ENCODE measurements around the gene AHNAK.
A peak's percentile ranks its signal among the peaks of the same experiment; 100 is the strongest.
"Not testable (repeated sequence)": the region's sequence is repeated elsewhere in the genome, so short reads cannot be mapped to it uniquely, and the experiment has no call there.

Gene AHNAK

DNA sequence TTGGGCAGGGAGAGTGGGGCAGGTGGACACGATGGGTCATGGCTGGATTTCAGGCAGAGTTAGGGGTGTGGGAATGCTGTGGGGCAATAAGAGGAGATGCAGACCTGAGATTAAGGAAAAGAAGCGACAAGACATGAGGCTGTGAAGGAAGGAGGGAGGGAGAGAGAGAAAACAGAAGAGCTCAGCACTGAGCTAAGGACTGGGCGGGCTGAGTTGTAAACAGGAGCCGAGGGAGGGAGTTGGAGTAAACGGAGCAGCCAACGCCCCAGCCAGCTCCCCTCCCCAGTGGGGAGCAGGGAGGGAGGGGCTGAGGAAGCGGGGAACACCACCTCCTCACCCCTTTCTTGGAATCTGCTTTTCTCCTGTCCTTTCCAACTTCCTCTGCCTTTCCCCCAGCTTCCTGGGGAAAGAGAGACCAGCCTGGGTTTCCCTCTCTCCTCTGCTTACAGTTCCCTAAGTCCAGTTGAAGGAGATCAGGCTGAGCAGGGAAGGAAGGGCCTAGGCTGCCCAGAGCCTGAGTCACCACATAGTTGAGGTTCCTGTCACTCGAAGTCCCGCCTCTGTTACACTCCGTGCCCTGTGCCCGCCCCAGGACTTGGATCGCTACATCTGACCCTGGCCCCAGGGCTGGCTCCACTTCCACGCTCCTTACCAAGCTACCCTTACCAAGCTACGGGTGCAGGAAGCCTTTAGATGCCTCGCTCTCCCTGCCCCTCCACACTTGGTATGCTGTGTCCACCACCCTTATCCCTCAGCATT lies 6.7 kb upstream of the AHNAK start:
- peak; percentile 58 for DNase-seq (ENCODE audit: low spot score)

DNA sequence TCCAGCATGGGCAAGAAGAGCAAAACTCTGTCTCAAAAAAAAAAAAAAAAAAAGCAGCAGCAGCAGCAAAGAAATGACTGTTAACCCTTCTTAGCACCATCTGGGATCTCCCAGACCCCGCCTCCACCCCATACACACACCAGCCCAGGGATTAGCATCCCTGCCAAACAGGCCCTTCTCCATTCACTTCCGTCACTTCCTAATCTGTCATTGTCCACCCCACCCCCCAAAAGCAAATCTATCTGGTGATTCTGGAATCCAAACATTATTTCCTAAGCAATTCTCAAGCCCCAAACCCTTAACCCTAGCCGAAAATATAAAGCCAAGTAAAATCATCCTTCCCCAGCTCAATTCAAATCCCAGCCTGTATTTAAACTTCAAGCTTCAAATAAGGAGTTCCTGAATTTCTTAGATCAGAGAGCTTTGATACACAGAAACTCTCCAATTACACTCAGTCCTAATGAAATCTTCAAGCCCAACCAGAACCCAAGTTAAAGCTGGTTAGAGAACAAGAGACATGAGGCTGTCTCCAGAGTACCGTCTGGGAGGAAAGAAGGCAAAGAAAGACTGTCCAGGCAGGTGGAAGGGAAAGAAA lies 6.0 kb upstream of the AHNAK start:
- peak; percentile 81 for DNase-seq (ENCODE audit: low spot score)

GRCh38 chr11:62550478-62550877 lies 3.9 kb upstream of the AHNAK start:
- not testable (repeated sequence) for DNase-seq (ENCODE audit: low spot score)

DNA sequence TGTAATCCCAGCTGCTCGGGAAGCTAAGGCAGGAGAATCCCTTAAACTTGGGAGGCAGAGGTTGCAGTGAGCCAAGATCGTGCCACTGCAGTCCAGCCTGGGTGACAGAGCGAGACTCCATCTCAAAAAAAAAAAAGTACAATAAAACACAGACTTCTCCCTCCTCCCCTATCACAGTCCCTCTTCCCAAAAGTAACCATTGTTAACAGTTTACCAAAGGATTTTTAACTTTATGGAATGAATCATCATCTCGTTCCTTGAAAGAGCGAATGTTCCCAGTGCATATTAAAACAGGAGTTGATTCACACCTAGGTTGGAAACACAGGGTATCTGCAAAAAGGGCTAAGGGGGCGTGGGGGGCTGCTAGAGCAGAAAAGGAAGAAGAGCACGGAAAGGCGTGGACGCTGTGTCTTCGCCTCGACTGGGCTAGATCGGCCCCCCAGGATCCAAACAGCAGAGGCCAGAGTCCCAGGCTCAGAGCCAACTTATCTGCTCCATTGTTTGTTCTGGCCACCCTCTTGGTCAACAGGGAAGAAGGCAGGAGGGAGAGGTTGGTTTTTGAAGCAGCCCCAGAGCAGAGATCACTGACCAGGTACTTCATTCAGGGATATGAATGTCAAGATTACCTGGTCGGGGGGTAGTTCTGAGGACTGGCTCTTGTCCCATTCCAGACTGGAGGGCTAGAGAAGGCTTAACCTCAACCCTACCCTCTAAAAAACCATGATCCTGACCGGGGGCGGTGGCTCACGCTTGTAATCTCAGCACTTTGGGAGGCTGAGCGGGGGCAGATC lies 2.1 kb upstream of the AHNAK start:
- DNase-seq (ENCODE audit: low spot score), result no peak

DNA sequence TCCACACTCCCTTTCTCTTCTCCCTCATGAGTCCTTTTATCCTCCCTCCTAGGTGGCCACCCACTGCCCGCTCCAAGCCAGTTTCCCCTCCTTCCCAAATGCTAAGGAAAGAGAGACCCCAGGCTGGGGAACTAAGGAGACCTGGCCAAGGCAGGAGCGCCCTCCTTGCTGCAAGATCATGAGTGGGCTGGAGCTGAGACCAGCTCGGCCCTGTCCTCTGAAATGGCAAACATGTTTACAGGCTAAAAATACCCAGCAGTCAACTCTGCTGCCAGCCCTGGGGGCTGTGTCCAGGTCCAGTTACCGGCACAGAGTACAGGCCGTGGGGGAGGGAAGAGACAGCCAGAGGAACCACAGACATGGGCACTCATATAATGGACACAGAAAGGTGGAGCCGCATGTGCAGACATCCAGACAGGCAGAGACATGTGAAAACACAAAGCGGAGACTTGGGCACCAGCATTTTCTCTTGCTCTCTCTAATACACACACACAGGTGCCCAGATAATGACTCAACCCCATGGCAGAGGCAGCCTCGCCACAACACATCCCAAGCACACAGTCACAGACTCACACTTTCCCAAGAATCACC lies 1.2 kb upstream of the AHNAK start:
- DNase-seq (ENCODE audit: low spot score), result no peak

GRCh38 chr11:62546929-62547625 lies 471 bp upstream of the AHNAK start:
- DNase-seq (ENCODE audit: low spot score), result no peak

GRCh38 chr11:62545437-62546243 lies 966 bp downstream of the AHNAK start:
- DNase-seq (ENCODE audit: low spot score), result peak; percentile 62

DNA sequence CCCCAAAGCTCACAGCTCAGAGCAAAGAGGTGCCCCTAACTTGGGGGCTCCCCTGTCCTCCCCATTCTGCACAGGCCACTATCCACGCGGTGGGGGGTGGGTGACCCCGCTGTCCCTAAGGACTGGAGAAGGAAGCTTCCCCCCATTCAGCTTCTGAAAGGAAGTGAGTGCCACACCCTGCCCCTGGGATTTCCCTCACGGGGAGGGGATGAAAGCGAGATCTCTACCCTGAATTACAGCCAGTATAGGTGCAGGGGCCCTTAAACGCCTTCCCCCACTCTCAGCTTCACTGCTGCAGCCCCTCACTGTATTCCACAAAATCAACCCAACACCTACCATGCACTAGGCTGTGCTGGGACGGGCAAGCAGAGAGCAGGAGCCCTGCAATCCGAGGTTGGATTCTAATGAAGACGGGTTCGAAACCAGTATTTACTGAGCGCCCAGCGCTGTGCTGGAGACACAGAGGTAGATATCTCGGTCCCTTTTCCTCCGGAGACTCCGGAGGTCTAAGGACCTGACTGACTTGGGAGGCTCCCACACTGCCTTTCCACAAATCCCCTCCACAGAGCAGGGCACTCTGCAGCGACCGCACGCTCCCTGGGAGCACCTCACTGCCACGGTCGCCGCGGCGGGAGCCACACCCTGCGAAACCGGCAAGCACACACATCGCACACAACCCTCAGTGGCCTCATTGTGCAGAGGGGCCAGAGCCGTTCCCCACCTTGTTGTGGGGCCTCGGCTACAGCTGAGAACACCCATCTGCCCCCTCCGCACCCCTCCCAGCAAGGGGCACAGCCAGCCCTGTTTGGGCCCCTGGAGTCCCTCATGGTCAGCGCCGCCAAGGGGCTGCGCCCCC lies 1.8 kb downstream of the AHNAK start:
- DNase-seq (ENCODE audit: low spot score), result no peak

DNA sequence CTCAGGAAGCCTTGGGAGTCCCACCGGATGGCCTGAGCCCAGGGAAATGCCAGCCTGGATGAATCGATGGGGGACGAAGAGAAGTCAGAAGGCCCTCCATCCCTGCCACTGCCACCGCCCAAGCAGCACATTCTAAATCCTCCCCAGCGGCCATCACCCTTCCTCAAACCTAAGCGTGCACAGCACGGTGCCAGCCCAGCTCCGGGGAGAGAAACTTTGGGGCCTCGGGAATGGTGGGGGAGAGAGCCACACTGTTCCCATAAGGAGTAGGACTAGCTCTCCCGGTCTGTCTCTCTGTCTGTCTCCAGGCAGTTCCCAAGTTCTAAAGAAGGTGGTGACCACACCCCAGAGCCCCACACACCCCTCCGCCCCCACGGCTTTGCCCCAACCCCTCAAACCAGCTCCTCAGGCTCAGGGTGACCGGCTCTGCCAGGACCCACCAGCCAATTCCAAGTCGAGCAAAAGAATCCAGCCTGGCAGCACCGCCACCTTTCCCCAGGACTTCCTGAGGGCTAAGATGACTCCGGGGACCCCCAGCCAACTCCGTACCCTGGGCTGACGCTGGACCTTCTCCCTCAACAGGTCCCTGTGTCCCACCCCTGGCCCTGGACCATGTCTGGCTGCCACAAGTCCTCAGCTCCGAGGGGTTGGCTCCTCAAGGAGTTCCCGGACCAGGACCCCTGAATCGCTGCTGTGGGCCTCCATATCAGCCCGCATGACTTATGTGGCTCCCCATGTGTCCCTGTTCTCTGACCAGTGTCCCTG lies 2.7 kb downstream of the AHNAK start:
- no peak for DNase-seq (ENCODE audit: low spot score)

- peak; percentile 89 for DNase-seq (ENCODE audit: low spot score)
Measured at GRCh38 chr11:62542750-62543567, 3.6 kb downstream of the AHNAK start.

DNA sequence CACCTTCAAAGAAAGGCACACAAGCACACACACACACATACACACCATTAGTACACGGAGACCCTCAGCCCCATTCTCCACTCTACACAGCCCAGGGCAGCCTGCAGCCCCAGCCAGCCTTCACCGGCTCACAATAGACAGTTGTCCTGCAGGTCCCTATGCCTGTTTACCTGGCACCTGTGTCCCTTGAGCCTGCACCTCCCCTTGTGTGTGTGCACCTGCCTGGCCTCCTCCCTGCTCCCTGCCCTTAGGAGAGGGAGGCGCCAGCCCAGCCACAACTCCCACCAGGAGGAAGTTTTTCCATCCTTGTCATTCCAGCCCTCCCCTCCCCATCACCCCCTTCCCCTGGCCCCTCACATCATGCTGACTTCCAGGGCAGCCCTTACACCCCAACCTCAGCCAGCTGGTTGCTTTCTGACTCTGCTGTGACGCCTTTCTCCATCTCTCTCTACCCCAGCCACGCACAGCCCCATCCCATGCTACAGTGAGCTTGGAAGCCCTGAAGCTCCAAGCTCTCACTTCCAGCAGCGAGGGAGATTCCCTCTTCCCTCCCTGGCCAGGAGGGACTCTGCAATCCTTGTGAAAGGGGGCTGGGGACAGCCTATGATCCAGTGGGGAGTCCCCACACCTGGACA lies 4.4 kb downstream of the AHNAK start:
- DNase-seq (ENCODE audit: low spot score), result no peak

DNA sequence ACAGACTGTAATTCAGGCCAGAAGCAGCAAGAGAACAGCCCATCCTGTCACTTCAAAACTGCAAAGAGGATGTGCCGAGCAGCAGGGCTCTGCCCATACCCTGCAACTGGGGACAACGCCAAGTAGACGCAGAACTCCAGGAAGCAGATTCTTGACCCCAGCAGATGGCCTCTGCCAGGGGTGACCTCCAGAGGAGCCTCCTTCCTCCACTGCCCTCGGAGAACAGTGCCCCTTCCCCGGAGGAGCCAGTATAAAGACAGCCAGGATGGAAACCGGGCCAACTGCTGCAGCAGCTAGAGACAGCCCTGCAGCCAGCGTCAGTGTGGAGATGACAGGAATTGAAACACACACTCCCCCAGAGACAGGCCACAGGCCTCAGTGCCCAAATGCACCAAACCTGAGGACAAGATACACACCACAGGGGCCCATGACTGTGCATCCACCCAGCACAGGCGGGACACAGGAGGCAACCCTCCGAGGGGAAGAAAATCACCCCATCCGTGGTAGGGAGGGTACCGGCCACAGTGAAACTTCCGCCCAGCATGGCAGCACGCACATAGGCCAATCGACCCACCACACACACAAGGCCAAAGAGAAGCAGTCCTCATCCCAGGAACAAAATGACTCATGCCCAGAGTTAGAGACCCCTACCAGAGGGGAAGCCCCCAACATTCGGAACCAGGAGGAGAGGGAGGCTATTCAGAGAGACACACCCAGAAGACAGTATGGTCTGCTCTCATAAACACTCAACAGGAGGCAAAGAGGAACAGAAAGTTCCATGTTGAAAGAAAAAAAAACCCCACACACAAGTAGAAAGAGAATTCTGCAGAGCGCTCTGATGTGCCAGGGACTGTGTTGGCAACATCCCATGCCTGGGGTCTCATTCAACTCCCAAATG lies 5.6 kb downstream of the AHNAK start:
- DNase-seq (ENCODE audit: low spot score), result no peak

GRCh38 chr11:62539238-62539925 lies 7.2 kb downstream of the AHNAK start:
- no peak for DNase-seq (ENCODE audit: low spot score)

- no peak for DNase-seq (ENCODE audit: low spot score)
Measured at GRCh38 chr11:62538470-62539237, 8.0 kb downstream of the AHNAK start.

GRCh38 chr11:62536301-62536957 lies 10.2 kb downstream of the AHNAK start:
- DNase-seq (ENCODE audit: low spot score), result no peak
